Superior temporal gyrus (tissue), 1 donor: ENCODE measurements around the gene XRCC6.
"Not testable (repeated sequence)": the region's sequence is repeated elsewhere in the genome, so short reads cannot be mapped to it uniquely, and the experiment has no call there.

Source experiments
- DNase-seq: peaks from one replicate; pipeline ENCODE4 v3.0.0-alpha.2; 2016; ENCODE audit errors: extremely low spot score

Gene XRCC6

GRCh38 chr22:41650821-41651220 lies 29.7 kb downstream of the XRCC6 start:
- DNase-seq = no peak

GRCh38 chr22:41654322-41654721 lies 33.2 kb downstream of the XRCC6 start:
- no peak for DNase-seq

GRCh38 chr22:41656556-41656955 lies 35.5 kb downstream of the XRCC6 start:
- DNase-seq = no peak

- DNase-seq = no peak
Observed at GRCh38 chr22:41657709-41658108, 36.6 kb downstream of the XRCC6 start.

- DNase-seq = no peak
Observed at GRCh38 chr22:41658869-41659268, 37.8 kb downstream of the XRCC6 start.

GRCh38 chr22:41659941-41660340 lies 38.8 kb downstream of the XRCC6 start:
- DNase-seq = no peak

- DNase-seq = no peak
Observed at GRCh38 chr22:41660416-41660815, 39.3 kb downstream of the XRCC6 start.

- no peak for DNase-seq
Observed at GRCh38 chr22:41661088-41661487, 40.0 kb downstream of the XRCC6 start.

- DNase-seq = no peak
Observed at GRCh38 chr22:41661713-41662112, 40.6 kb downstream of the XRCC6 start.

GRCh38 chr22:41663594-41663993 lies 42.5 kb downstream of the XRCC6 start:
- not testable (repeated sequence) for DNase-seq

GRCh38 chr22:41664490-41664889 lies 43.4 kb downstream of the XRCC6 start:
- no peak for DNase-seq

- no peak for DNase-seq
Observed at GRCh38 chr22:41664951-41665350, 43.9 kb downstream of the XRCC6 start.

- no peak for DNase-seq
Observed at GRCh38 chr22:41668971-41669911, 48.1 kb downstream of the XRCC6 start.

- not testable (repeated sequence) for DNase-seq
Observed at GRCh38 chr22:41672096-41672495, 51.0 kb downstream of the XRCC6 start.

GRCh38 chr22:41672780-41673509 lies 51.9 kb downstream of the XRCC6 start:
- no peak for DNase-seq

- DNase-seq = no peak
Observed at GRCh38 chr22:41674846-41675340, 53.8 kb downstream of the XRCC6 start.

- no peak for DNase-seq
Observed at GRCh38 chr22:41676134-41676533, 55.0 kb downstream of the XRCC6 start.

GRCh38 chr22:41681616-41682015 lies 60.5 kb downstream of the XRCC6 start:
- no peak for DNase-seq

GRCh38 chr22:41682033-41682807 lies 61.1 kb downstream of the XRCC6 start:
- peak; percentile 88 for DNase-seq

GRCh38 chr22:41683052-41683451 lies 62.0 kb downstream of the XRCC6 start:
- DNase-seq = no peak

- DNase-seq = no peak
Observed at GRCh38 chr22:41683616-41684015, 62.5 kb downstream of the XRCC6 start.

GRCh38 chr22:41684194-41684593 lies 63.1 kb downstream of the XRCC6 start:
- DNase-seq = no peak
